Naive thymus-derived CD8-positive, alpha-beta T cell (primary cell): ENCODE data around the gene WDR64. TPM values are rescaled to one million over a fixed set of nuclear protein-coding genes. Genes with fewer than 3 reads are reported as not detected.

Experiments used
- ATAC-seq, 2 donors: fragments of 150-1000 bp; cut with Tn5 transposase in 1 of 2; sonication (Bioruptor Pico), chemical (Tn5 transposase) in 1 of 2; 1 replicate in 1 of 2; 2 replicates in 1 of 2; pipeline ENCODE4 v1.10.0; 2021; ENCODE audit warnings: mild to moderate bottlenecking in 2 of 2, moderate library complexity in 2 of 2
- POLR2A ChIA-PET: fragments of 350-600 bp; sonication (Branson Sonifier 250); formaldehyde crosslinking; loops from one replicate; lab custom pipeline; 2021; ENCODE audit warnings: antibody characterized with exemption; lab: Charles Lee
- DNase-seq, 10 donors: peaks; one replicate each; pipeline versions ENCODE4 v3.0.0 to v3.0.0-alpha.2; 2020 to 2022
- H3K27ac Mint-ChIP-seq, 10 donors: one replicate each; pipeline ENCODE4 v1.8.0; 2020 to 2022; ENCODE audit warnings: mild to moderate bottlenecking in 10 of 10, mixed read lengths in 10 of 10, moderate library complexity in 4 of 10, inconsistent platforms in 1 of 10
- H3K27me3 Mint-ChIP-seq, 5 donors: one replicate each; pipeline ENCODE4 v1.8.0; 2021 to 2022; ENCODE audit warnings: mixed read lengths in 5 of 5
- H3K36me3 Mint-ChIP-seq, 3 donors: one replicate each; pipeline ENCODE4 v1.8.0; 2020 to 2022; ENCODE audit warnings: mixed read lengths in 3 of 3, mild to moderate bottlenecking in 2 of 3, inconsistent platforms in 1 of 3
- H3K4me1 Mint-ChIP-seq, 4 donors: one replicate each; pipeline ENCODE4 v1.8.0; 2021 to 2022; ENCODE audit warnings: mixed read lengths in 4 of 4
- H3K4me3 Mint-ChIP-seq, 10 donors: one replicate each; pipeline ENCODE4 v1.8.0; 2020 to 2022; ENCODE audit warnings: mild to moderate bottlenecking in 10 of 10, mixed read lengths in 10 of 10, moderate library complexity in 6 of 10, inconsistent platforms in 1 of 10
- H3K9me3 Mint-ChIP-seq, 9 donors: one replicate each; pipeline ENCODE4 v1.8.0; 2020 to 2022; ENCODE audit warnings: mixed read lengths in 9 of 9, mild to moderate bottlenecking in 3 of 9, inconsistent platforms in 1 of 9, moderate library complexity in 1 of 9
- polyA plus RNA-seq, 3 donors: library from polyadenylated mRNA; unstranded; fragments of 300-500 nt; fragmentation: Illumina TruSeq; gene quantifications; one replicate each; pipeline ENCODE4 v1.2.3, GENCODE V29; 2021
- total RNA-seq, 8 experiments: library from RNA in 2 of 8; stranded (reverse) in 2 of 8; gene quantifications; one replicate each; pipeline ENCODE4 v1.2.3 and lab custom pipeline; 2021 to 2026

Gene WDR64
- total and polyA plus RNA-seq, 5 experiments from 2014 or later, result 0.28 to 0.69 (median 0.49) TPM; not detected in 2

DNA sequence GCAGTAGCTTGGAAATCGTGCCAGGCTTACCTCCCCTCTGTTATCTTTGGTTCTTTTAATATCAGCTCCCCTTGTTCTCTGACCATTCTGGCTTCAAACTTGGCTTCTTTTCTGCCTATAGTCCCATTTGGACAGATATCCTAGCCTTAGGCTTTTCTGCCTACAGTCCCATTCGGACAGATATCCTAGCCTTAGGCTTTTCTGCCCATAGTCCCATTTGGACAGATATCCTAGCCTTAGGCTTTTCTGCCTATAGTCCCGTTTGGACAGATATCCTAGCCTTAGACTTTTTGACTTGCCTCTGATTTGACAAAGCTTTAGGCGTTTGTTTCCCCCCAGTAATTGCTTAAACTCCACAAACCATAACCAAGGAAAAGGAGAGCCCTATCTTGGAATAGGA lies 37.5 kb upstream of the WDR64 start:
- H3K9me3 Mint-ChIP-seq, result no peaks in the 10 kb centered on the region
- peaks cover 0 to 1% (median 0%) of the 10 kb centered on the region in 4 donors for H3K4me1 Mint-ChIP-seq
- H3K27me3 Mint-ChIP-seq, result peaks cover 0 to 2% (median 0%) of the 10 kb centered on the region in 5 donors
- H3K27ac Mint-ChIP-seq, result no peak overlapping the region
- POLR2A ChIA-PET, result no interaction called here
- H3K36me3 Mint-ChIP-seq, result peaks cover 0 to 6% (median 0%) of the 10 kb centered on the region in 3 donors
- DNase-seq (no peak), ATAC-seq (no peak)
- H3K4me3 Mint-ChIP-seq, result no peak overlapping the region

DNA sequence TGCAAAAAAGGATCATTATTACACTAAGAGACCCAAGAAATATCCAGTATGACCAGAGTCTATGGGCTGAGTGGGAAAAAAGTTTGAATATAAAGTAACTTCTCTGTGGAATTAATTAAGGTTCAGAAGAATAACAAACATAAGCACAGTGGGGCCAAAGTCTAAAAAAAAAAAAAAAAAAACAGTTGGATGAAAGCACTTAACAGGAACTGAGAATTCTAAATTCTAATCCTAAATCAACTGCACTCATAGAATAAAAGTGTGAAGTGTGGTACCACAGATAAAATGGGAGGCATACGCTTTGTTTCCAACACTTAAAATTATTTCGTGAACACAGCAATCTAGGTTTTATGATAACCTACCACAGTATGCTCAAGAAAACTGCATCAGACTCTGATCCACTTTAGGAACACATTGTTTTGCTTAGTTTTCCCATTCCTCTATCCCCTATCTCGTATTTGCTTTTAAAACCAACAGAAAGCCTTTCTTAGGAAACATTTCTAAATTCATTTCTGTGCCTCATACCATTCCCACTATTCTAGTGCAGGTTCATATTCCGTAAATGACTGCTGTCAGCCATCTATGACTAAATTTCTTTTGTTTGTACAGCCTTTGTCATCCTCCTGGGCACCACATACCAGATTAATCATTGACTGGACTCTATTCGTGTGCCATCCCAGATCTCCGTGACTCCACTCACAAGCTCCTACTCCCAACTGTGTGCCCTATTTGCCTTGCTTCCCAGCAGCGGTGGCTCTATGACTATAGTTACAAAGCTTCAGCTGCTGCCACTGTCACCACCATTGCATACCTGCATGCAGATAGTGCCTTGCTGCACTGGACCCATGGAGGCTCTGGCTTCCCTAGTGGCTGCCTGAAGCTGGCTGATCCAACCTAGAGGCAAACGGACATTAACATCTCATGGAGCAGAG lies 36.8 kb upstream of the WDR64 start:
- H3K9me3 Mint-ChIP-seq, result no peaks in the 10 kb centered on the region
- H3K4me3 Mint-ChIP-seq, result no peak overlapping the region
- no peak for DNase-seq
- no peak overlapping the region for H3K27ac Mint-ChIP-seq
- H3K27me3 Mint-ChIP-seq, result peaks cover 0 to 2% (median 0%) of the 10 kb centered on the region in 5 donors
- peaks cover 0 to 6% (median 0%) of the 10 kb centered on the region in 3 donors for H3K36me3 Mint-ChIP-seq
- H3K4me1 Mint-ChIP-seq, result no peaks in the 10 kb centered on the region
- ATAC-seq, result no peak
- POLR2A ChIA-PET, result no interaction called here

DNA sequence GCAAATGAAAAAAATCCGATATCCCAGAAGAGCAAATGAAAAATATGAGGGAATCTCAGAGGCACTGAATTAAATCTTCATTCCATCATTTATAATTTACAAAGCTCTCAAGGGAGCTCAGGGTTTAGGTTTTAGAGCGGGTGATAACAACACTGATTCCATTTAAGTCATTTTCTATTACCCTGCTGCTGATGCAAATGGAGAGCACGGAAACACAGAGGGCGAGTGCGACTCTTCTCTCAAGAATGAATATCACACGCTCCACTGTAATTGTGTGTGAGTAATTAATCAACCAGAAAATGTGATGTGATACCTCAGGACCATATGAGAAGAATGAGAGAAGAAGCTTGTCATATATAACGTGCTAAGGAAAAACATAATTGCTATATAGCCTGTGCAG lies 34.7 kb upstream of the WDR64 start:
- POLR2A ChIA-PET, result interaction anchor here (1.2 kb wide), 1 partner anchor 9 kb away, joined by 3 read pairs; no protein-coding TSS in a partner anchor

DNA sequence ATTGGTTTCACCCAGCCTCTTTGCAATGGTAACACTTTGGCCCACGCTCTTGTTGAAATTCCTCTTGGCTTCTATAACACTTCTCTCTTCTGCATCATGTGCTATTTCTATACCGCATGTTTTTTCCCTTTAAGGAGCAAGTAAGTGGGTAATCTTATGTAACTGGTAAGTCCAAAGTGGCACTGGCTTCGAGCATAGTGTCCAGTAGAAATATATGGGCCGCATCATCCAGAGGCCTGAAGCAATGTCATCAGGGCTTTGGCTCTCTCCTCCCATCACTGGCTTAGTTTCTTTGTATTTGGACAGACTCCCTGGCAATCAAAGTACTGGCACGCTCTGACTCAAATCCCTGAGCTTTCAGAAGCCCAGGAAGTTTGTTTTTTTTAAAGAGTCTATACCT lies 29.4 kb upstream of the WDR64 start:
- peaks cover 0 to 10% (median 0%) of the 10 kb centered on the region in 3 donors for H3K36me3 Mint-ChIP-seq
- no peaks in the 10 kb centered on the region for H3K27me3 Mint-ChIP-seq
- DNase-seq (no peak), ATAC-seq (no peak)
- no peaks in the 10 kb centered on the region for H3K9me3 Mint-ChIP-seq
- no peak overlapping the region for H3K27ac Mint-ChIP-seq
- H3K4me3 Mint-ChIP-seq, result no peak overlapping the region
- POLR2A ChIA-PET, result no interaction called here
- H3K4me1 Mint-ChIP-seq, result peaks cover 1 to 8% (median 5%) of the 10 kb centered on the region in 4 donors

More for the DNA sequence above, 34.7 kb upstream of the WDR64 start:
- DNase-seq, result no peak
- H3K4me1 Mint-ChIP-seq, result peaks cover 0 to 5% (median 0%) of the 10 kb centered on the region in 4 donors
- no peak for ATAC-seq
- peaks cover 0 to 15% (median 0%) of the 10 kb centered on the region in 3 donors for H3K36me3 Mint-ChIP-seq
- H3K27ac Mint-ChIP-seq, result no peak overlapping the region
- H3K4me3 Mint-ChIP-seq, result no peak overlapping the region
- H3K9me3 Mint-ChIP-seq, result no peaks in the 10 kb centered on the region
- H3K27me3 Mint-ChIP-seq, result peaks cover 0 to 2% (median 0%) of the 10 kb centered on the region in 5 donors

DNA sequence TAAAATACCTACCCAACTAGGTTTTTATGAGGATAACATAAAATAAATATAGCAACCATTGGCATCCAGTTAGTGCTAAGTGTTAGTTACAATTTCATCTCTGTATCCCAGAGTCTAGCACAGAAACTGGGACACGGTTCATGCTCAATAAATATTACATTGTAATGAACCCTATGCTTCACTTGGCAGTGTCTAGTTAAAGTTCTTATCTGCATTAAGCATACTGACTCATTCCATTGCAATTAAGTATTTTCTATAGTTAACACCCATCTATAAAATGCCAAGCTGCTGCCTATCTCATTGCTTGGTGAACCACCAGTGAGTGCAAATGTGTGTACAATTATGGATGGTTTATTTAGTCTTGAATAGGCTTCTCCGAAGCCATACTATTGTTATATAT lies 27.1 kb upstream of the WDR64 start:
- Mint-ChIP-seq H3K4me1 (peaks cover 10 to 19% (median 12%) of the 10 kb centered on the region in 4 donors), H3K36me3 (peaks cover 0 to 9% (median 0%) of the 10 kb centered on the region in 3 donors), H3K4me3 (no peak overlapping the region), H3K27me3 (no peaks in the 10 kb centered on the region), H3K9me3 (no peaks in the 10 kb centered on the region), H3K27ac (no peak overlapping the region)
- ATAC-seq (no peak), DNase-seq (no peak)
- POLR2A ChIA-PET, result no interaction called here

DNA sequence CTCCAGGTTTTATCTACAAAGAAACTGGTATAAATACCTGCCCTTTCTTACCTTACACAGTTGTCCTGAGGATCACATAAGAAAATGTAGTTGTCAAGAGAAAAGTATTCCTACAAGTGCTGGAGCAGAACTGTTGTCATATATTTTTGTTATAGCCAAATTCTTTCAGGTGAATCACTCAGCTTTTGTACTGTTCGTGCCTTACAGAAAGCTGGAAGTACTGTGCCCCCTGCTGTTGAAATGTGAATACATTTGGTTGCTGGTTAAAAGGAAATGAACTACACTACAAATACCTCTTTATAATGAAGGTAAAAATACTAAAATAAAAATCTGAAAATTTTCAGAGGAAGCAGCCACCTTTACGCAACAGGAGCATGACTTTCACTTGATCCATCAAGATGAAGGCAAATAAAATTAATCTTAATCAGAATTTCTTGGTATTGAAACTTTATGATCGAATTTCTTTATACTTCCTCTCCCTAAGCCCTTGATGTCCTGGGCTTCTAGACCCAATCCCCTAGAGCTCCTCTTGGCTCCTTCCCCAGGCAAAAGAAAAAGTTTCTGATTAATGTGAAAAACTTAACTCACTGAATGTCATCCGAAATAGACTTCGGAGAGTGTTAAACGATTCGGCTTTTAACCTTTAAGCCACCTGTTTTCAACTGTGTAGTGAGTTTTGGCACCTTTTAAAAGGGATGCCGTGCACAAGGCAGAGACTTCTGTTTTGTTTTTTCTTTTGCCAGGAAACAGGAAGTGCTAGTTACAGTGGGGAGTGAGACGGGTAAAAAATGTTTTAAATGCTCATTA lies 24.4 kb upstream of the WDR64 start:
- Mint-ChIP-seq H3K4me1 (peaks cover 10 to 36% (median 24%) of the 10 kb centered on the region in 4 donors), H3K27me3 (no peaks in the 10 kb centered on the region), H3K36me3 (no peaks in the 10 kb centered on the region), H3K9me3 (no peaks in the 10 kb centered on the region), H3K27ac (peak overlapping the region; percentile 89 to 97 (median 94)), H3K4me3 (peak overlapping the region; percentile 76 to 90 (median 84))
- POLR2A ChIA-PET, result interaction anchor here (0.6 to 2.4 kb wide), 9 partner anchors 12 to 220 kb away, joined by 3 to 20 read pairs (median 4); partner anchors contain the start of genes CHML, EXO1, FH and OPN3
- DNase-seq, result peak in 9 of 10 donors; percentile 12 to 78 (median 60)
- ATAC-seq, result peak; percentile 84 to 87

DNA sequence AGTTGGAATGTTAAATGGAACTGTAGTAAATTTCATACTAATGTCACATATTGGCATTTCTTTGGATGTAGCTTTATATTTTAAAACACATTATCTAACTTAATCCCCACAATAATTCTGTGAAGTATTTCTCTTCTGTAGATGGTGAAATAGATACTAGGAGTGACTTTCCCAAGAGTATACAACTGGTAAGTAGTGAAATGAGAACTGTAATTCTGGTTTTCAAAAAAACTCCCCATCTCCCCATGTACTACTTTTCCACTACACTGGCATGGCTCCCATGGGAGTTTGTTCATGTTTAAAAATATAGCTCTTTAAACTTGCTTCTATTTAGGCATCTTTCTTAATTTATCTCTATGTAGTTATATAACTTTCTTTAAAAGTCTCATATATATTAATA lies 22.1 kb upstream of the WDR64 start:
- POLR2A ChIA-PET, result interaction anchor here (1.8 kb wide), 1 partner anchor 10 kb away, joined by 6 read pairs; the partner anchor contains the start of genes CHML and OPN3
- H3K27ac Mint-ChIP-seq, result peak overlapping the region in 5 of 10 donors; percentile 21 to 89 (median 39)
- no peaks in the 10 kb centered on the region for H3K27me3 Mint-ChIP-seq

DNA sequence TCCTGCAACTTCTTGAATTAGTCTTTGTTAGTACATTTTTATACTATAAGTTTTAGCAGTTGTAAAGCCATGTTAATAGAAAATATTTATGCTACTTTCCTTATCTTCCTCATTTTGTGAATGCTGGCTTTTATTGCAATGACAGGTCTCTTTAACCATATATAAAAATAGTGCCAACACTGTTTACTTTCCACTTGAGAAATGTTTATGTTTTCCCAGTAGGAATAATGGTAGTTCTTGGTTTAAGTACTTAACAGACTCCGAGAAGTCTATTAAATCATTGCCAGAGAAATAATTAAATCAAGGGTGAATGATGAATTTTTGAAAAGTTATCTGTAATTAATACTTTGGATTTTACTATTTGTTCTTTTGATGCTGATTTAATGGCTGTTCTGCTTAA lies 21.6 kb upstream of the WDR64 start:
- no peak overlapping the region for H3K4me3 Mint-ChIP-seq
- H3K27ac Mint-ChIP-seq, result peak overlapping the region in 2 of 10 donors; percentile 39 to 89
- no peaks in the 10 kb centered on the region for H3K9me3 Mint-ChIP-seq
- no peaks in the 10 kb centered on the region for H3K27me3 Mint-ChIP-seq
- ATAC-seq (no peak), DNase-seq (no peak)
- peaks cover 5 to 14% (median 12%) of the 10 kb centered on the region in 3 donors for H3K36me3 Mint-ChIP-seq
- H3K4me1 Mint-ChIP-seq, result peaks cover 7 to 49% (median 40%) of the 10 kb centered on the region in 4 donors
- POLR2A ChIA-PET, result interaction anchor here (1.8 kb wide), 1 partner anchor 10 kb away, joined by 6 read pairs; the partner anchor contains the start of genes CHML and OPN3

More for the DNA sequence above, 22.1 kb upstream of the WDR64 start:
- Mint-ChIP-seq H3K4me1 (peaks cover 7 to 44% (median 35%) of the 10 kb centered on the region in 4 donors), H3K4me3 (no peak overlapping the region), H3K9me3 (no peaks in the 10 kb centered on the region), H3K36me3 (peaks cover 0 to 9% (median 7%) of the 10 kb centered on the region in 3 donors)
- ATAC-seq (no peak), DNase-seq (no peak)

DNA sequence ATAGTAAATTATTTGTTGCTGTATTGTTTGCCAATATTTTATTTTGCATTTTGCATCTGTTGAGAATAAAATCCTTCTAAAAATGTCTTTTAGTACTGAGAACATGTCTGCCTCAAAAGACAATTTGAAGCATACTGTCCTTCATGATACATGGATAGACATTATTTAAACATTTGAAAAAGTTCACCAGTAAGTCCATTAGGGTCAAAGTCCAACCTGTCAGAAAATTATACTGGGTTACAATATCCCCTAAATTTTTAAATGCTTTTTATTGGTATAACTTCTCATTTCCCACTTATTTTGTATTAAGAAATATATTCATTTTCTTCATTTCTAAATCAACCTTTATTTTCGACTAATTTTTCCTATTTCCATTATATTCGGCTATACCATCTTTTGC lies 21.2 kb upstream of the WDR64 start:
- H3K4me3 Mint-ChIP-seq, result no peak overlapping the region
- H3K9me3 Mint-ChIP-seq, result no peaks in the 10 kb centered on the region
- POLR2A ChIA-PET, result no interaction called here
- DNase-seq (no peak), ATAC-seq (no peak)
- no peaks in the 10 kb centered on the region for H3K27me3 Mint-ChIP-seq
- peaks cover 5 to 15% (median 14%) of the 10 kb centered on the region in 3 donors for H3K36me3 Mint-ChIP-seq
- H3K27ac Mint-ChIP-seq, result peak overlapping the region in 1 of 10 donors; percentile 65
- H3K4me1 Mint-ChIP-seq, result peaks cover 7 to 53% (median 42%) of the 10 kb centered on the region in 4 donors

DNA sequence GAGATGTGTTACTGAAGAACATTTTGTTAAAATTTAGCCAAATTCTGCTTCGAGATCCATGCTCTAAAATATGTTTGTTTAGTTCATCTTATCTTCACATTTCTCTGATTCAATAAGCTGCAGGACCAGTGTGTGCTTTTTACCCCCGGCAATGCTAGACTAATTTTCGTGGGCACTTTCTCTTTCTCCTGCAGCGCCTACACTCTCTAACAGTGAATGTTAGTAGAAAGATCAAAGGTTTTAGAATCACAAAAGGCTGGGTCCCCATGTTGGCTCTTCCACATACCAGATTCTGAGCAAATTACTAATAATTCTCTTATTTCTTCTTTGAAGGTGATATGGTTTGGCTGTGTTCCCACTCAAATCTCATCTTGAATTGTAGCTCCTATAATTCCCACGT lies 20.4 kb upstream of the WDR64 start:
- Mint-ChIP-seq H3K9me3 (no peaks in the 10 kb centered on the region), H3K4me3 (peak overlapping the region; percentile 39 to 78 (median 68)), H3K4me1 (peaks cover 9 to 60% (median 47%) of the 10 kb centered on the region in 4 donors), H3K27me3 (no peaks in the 10 kb centered on the region), H3K27ac (peak overlapping the region; percentile 6 to 95 (median 76)), H3K36me3 (peaks cover 5 to 17% (median 14%) of the 10 kb centered on the region in 3 donors)
- DNase-seq, result peak in 2 of 10 donors; percentile 23 to 36
- POLR2A ChIA-PET, result no interaction called here
- peak; percentile 26 to 45 for ATAC-seq

DNA sequence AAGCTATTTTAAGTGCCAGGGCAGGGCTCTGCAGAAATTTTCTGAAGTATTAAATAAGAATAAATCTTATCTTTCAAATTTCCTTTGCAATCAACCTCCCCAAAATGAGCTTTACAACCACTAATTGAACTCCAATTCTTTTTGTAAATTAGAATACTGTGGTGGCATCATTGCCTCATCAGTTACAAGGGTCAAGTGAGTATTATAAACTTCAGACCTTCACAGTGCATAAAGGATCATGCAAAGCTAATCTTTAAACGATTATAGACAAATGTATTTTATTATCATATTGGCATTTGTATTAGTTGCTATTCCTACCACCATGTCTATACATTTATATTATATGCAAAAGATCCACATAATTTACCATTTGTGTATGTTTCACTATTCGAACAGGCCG lies 19.1 kb upstream of the WDR64 start:
- H3K4me1 Mint-ChIP-seq, result peaks cover 14 to 65% (median 55%) of the 10 kb centered on the region in 4 donors
- ATAC-seq (no peak), DNase-seq (no peak)
- POLR2A ChIA-PET, result no interaction called here
- no peaks in the 10 kb centered on the region for H3K9me3 Mint-ChIP-seq
- H3K4me3 Mint-ChIP-seq, result no peak overlapping the region
- H3K36me3 Mint-ChIP-seq, result peaks cover 5 to 17% (median 14%) of the 10 kb centered on the region in 3 donors
- H3K27ac Mint-ChIP-seq, result peak overlapping the region in 1 of 10 donors; percentile 14
- H3K27me3 Mint-ChIP-seq, result no peaks in the 10 kb centered on the region

DNA sequence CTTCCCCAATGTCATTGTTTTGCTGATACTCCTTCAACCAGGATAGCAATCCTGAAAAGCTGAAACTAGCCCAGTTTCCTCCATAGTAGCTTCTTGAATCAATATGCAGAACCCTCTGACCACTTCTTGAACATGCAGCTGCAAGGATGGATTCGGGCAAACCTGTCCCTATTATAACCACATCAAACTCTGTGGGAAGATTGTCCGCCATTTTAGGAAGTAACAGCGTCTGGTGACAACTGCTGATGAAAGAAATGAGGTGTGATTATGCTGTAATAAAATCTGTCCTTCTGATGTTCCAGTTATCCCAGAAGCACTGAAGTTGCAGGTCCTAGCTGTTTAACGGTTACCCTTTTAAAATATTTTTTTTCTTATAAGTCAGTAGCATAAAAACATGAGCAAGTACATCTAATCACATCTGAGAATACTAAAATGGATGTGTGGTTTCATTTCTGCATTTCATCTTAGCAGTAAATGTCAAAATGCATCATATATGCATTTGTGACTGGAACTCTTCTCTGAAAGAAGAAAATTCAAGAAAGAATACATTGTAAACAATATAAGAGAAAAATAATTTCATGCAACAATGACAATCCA lies 16.4 kb upstream of the WDR64 start:
- Mint-ChIP-seq H3K36me3 (peaks cover 5 to 17% (median 14%) of the 10 kb centered on the region in 3 donors), H3K27ac (peak overlapping the region in 2 of 10 donors; percentile 11 to 31), H3K9me3 (no peaks in the 10 kb centered on the region), H3K4me3 (peak overlapping the region in 1 of 10 donors; percentile 5), H3K27me3 (no peaks in the 10 kb centered on the region), H3K4me1 (peaks cover 21 to 69% (median 62%) of the 10 kb centered on the region in 4 donors)
- POLR2A ChIA-PET, result interaction anchor here (0.6 kb wide), 1 partner anchor 119 kb away, joined by 3 read pairs; no protein-coding TSS in a partner anchor
- DNase-seq (no peak), ATAC-seq (no peak)
